ENCODE results near the gene ANTXR1. TPM values are rescaled to one million over a fixed set of nuclear protein-coding genes. Genes with fewer than 3 reads are reported as not detected.

ANTXR1 gene
- total RNA-seq, 2 donors from 2014 or later: 48.3 to 54.5 TPM

GRCh38 chr2:69205491-69205890 lies 192.5 kb downstream of the ANTXR1 start:
- WGBS, 2 experiments (ENCODE audit: insufficient coverage in 1 of 2, insufficient read length in 1 of 2): 98 to 100% methylated on average over 1 to 2 of the region's 2 CpGs
- TF ChIP-seq CTCF (conservative IDR thresholded peaks at IDR 0.05): no peak
- no peaks in the 10 kb centered on the region for H3K4me1 ChIP-seq (ENCODE audit: control insufficient read depth, insufficient read depth, low read length)
- no peaks in the 10 kb centered on the region for H3K36me3 ChIP-seq (ENCODE audit: control insufficient read depth, insufficient read depth, low read length)
- peaks cover 9% of the 10 kb centered on the region for H3K9me3 Mint-ChIP-seq
- peaks cover 21% of the 10 kb centered on the region for H3K36me3 Mint-ChIP-seq (ENCODE audit: low read depth)
- no peak for DNase-seq
- H3K4me3 Mint-ChIP-seq: no peak overlapping the region
- H3K27ac Mint-ChIP-seq: no peak overlapping the region
- no peak overlapping the region for H3K4me3 ChIP-seq (ENCODE audit: low read length)
- no peak overlapping the region for H3K9ac ChIP-seq (ENCODE audit: extremely low read depth, low read length, poor library complexity, severe bottlenecking)
- H3K27ac ChIP-seq (ENCODE audit: low read depth, low read length): no peak overlapping the region
- H3K27me3 Mint-ChIP-seq (ENCODE audit: insufficient read depth): no peaks in the 10 kb centered on the region
- peaks cover 18% of the 10 kb centered on the region for H3K9me3 ChIP-seq (ENCODE audit: control insufficient read depth, low read length)
- no peaks in the 10 kb centered on the region for H3K4me1 Mint-ChIP-seq
- no peaks in the 10 kb centered on the region for H3K27me3 ChIP-seq (ENCODE audit: control insufficient read depth, insufficient read depth, low read length, poor library complexity, severe bottlenecking)

GRCh38 chr2:69208023-69208595 lies 195.1 kb downstream of the ANTXR1 start:
- WGBS, 2 experiments (ENCODE audit: insufficient coverage in 1 of 2, insufficient read length in 1 of 2): 26% methylated on average over 1 of the region's 1 CpG; no CpG with 5 or more reads in 1 of the 2 experiments
- Mint-ChIP-seq H3K4me1 (no peaks in the 10 kb centered on the region), H3K27ac (no peak overlapping the region), H3K4me3 (no peak overlapping the region), H3K36me3 (ENCODE audit: low read depth) (peaks cover 21% of the 10 kb centered on the region), H3K27me3 (ENCODE audit: insufficient read depth) (no peaks in the 10 kb centered on the region), H3K9me3 (peaks cover 9% of the 10 kb centered on the region)
- peak; percentile 30 for TF ChIP-seq CTCF (conservative IDR thresholded peaks at IDR 0.05)
- Histone ChIP-seq H3K4me3 (ENCODE audit: low read length) (no peak overlapping the region), H3K4me1 (ENCODE audit: control insufficient read depth, insufficient read depth, low read length) (no peaks in the 10 kb centered on the region), H3K27ac (ENCODE audit: low read depth, low read length) (no peak overlapping the region), H3K36me3 (ENCODE audit: control insufficient read depth, insufficient read depth, low read length) (no peaks in the 10 kb centered on the region), H3K9me3 (ENCODE audit: control insufficient read depth, low read length) (peaks cover 18% of the 10 kb centered on the region), H3K9ac (ENCODE audit: extremely low read depth, low read length, poor library complexity, severe bottlenecking) (no peak overlapping the region), H3K27me3 (ENCODE audit: control insufficient read depth, insufficient read depth, low read length, poor library complexity, severe bottlenecking) (peaks cover 6% of the 10 kb centered on the region)
- DNase-seq: peak; percentile 67

GRCh38 chr2:69209482-69209881 lies 196.5 kb downstream of the ANTXR1 start:
- Histone ChIP-seq H3K36me3 (ENCODE audit: control insufficient read depth, insufficient read depth, low read length) (no peaks in the 10 kb centered on the region), H3K27me3 (ENCODE audit: control insufficient read depth, insufficient read depth, low read length, poor library complexity, severe bottlenecking) (peaks cover 6% of the 10 kb centered on the region), H3K9me3 (ENCODE audit: control insufficient read depth, low read length) (peaks cover 18% of the 10 kb centered on the region), H3K4me3 (ENCODE audit: low read length) (no peak overlapping the region), H3K4me1 (ENCODE audit: control insufficient read depth, insufficient read depth, low read length) (no peaks in the 10 kb centered on the region), H3K27ac (ENCODE audit: low read depth, low read length) (no peak overlapping the region), H3K9ac (ENCODE audit: extremely low read depth, low read length, poor library complexity, severe bottlenecking) (no peak overlapping the region)
- Mint-ChIP-seq H3K4me1 (no peaks in the 10 kb centered on the region), H3K9me3 (peaks cover 9% of the 10 kb centered on the region), H3K4me3 (no peak overlapping the region), H3K27me3 (ENCODE audit: insufficient read depth) (peaks cover 3% of the 10 kb centered on the region), H3K27ac (no peak overlapping the region), H3K36me3 (ENCODE audit: low read depth) (peaks cover 20% of the 10 kb centered on the region)
- WGBS, 2 experiments (ENCODE audit: insufficient coverage in 1 of 2, insufficient read length in 1 of 2): 17 to 27% methylated on average over 3 of the region's 3 CpGs
- no peak for TF ChIP-seq CTCF (conservative IDR thresholded peaks at IDR 0.05)
- DNase-seq: peak; percentile 87
